HG02642 (cell line): ENCODE measurements around the gene ZFAND3.

Experiments
- ATAC-seq: cut with Tn5 transposase; IDR thresholded peaks from one replicate; pipeline ENCODE4 v1.9.1; 2021; ENCODE audit warnings: mild to moderate bottlenecking; ENCODE audit not compliant: unreplicated experiment, poor library complexity

Gene ZFAND3

GRCh38 chr6:38143191-38144150 lies 323.9 kb downstream of the ZFAND3 start:
- ATAC-seq, result no peak

- no peak for ATAC-seq
Observed at GRCh38 chr6:38144365-38144945, 324.9 kb downstream of the ZFAND3 start.

GRCh38 chr6:38146021-38146733 lies 326.6 kb downstream of the ZFAND3 start:
- ATAC-seq, result no peak

GRCh38 chr6:38146734-38147027 lies 327.2 kb downstream of the ZFAND3 start:
- no peak for ATAC-seq

- no peak for ATAC-seq
Observed at GRCh38 chr6:38148606-38149005, 329.1 kb downstream of the ZFAND3 start.

- no peak for ATAC-seq
Observed at GRCh38 chr6:38149531-38149930, 330.0 kb downstream of the ZFAND3 start.

GRCh38 chr6:38150021-38150420 lies 330.5 kb downstream of the ZFAND3 start:
- no peak for ATAC-seq

GRCh38 chr6:38150681-38151296 lies 331.3 kb downstream of the ZFAND3 start:
- ATAC-seq, result no peak

GRCh38 chr6:38151580-38152500 lies 332.3 kb downstream of the ZFAND3 start:
- ATAC-seq, result no peak

GRCh38 chr6:38152620-38153019 lies 333.1 kb downstream of the ZFAND3 start:
- no peak for ATAC-seq

- ATAC-seq, result no peak
Observed at GRCh38 chr6:38153076-38153797, 333.7 kb downstream of the ZFAND3 start.

GRCh38 chr6:38153798-38154345 lies 334.3 kb downstream of the ZFAND3 start:
- ATAC-seq, result no peak

- ATAC-seq, result no peak
Observed at GRCh38 chr6:38154731-38155130, 335.2 kb downstream of the ZFAND3 start.

GRCh38 chr6:38155144-38155543 lies 335.6 kb downstream of the ZFAND3 start:
- no peak for ATAC-seq

GRCh38 chr6:38155621-38156204 lies 336.2 kb downstream of the ZFAND3 start:
- no peak for ATAC-seq

- ATAC-seq, result no peak
Observed at GRCh38 chr6:38156818-38157565, 337.5 kb downstream of the ZFAND3 start.

- ATAC-seq, result no peak
Observed at GRCh38 chr6:38157905-38158304, 338.4 kb downstream of the ZFAND3 start.
